Amniotic stem cell (primary cell): ENCODE results near the gene JPH3.

Experiments
- DNase-seq: peaks from one replicate; lab custom pipeline; 2025; lab: John Stamatoyannopoulos, UW

The JPH3 gene

DNA sequence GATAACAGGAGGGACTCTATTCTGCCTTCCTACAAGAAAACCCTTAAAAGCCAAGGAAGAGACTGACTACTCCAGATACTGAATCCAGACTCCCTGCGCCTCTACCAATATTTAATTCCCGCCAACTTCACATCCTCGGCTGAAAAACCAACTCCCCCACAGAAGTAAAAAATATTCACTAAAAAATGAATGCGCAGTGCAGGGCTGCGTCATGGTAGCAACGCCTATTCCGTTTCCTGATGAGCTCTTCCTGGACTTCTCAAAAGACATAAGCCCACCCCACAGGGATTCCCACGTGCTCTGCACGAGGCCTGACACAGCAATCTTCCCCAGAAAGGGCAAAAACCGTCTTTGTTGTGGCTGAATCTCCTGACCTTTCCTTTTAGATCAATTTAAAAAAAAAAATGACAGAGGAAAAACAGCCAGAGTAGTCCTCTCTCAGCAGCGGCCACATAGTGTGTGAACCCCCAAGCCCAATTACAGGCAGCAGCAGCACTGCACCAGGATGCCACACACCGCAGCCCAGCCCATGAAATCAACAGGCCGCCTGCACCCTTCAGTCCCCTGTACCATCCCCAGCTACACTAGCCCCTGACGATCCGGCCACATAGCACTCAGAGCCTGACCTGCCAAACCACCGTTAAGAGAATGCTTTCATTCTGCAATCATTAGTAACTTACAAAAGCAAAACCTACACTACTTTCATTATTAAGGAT lies 139.6 kb downstream of the JPH3 start:
- DNase-seq: no peak

DNA sequence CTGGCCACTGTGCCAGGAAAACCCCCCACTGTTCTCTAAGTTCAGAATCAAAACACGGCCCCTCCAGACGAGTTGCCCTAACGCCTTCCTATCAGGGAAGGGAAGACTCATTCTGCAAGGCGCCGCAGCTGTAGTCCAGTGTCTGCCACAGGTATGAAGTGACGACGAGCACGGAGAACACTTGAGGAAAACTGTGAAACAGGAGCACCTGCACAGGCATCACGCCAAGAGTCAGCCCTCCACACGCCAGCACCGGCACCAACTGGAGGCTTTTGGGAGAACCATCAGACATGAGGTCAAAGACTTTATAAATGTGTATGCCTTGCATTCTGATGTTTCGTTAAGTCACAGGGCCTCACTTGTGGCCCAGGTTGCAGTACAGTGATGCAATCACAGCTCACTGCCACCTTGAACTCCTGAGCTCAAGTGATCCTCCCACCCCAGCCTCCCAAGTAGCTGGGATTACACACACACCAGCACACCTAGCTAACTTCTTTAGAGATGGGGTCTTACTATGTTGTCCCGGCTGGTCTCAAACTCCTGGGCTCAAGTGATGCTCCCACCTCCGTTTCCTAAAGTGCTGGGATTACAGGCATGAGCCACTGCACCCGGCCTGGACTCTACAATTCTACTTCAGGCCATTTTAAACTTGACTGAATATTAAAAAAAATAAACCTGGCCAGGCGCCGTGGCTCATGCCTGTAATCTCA lies 140.6 kb downstream of the JPH3 start:
- DNase-seq: no peak

DNA sequence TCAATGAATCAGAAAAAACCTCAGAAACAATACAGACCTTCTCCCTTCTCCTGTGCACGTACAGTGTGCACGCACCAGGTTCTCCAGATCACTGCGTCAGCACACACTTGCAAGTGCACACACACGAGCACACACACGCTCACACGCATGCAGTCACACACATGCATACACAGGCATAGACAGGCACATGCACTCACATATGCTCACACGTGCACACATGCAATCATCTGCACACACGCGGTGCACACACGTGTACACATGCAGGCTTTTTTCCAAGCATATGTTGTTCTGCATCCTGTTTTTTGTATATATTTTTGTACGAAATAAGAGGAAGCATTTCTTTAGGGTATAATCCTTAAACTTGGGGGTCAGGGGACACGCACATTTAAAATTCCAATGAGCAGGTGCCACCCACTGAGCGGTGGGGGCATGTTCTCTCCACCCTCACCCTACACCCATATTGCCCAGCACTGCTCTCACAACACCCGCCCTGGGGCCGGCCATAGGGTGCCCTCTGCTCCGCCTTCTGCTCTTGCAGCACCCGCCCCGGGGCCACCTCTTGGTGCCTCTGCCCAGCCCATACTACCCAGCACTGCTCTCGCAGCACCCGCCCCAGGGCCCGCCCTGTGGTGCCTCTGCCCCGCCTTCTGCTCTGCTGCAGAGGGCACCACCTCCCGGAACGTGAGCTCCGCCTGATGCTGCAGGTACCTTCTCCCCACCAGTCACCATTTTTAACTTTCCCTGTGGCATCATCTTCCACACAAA lies 142.6 kb downstream of the JPH3 start:
- DNase-seq: no peak

DNA sequence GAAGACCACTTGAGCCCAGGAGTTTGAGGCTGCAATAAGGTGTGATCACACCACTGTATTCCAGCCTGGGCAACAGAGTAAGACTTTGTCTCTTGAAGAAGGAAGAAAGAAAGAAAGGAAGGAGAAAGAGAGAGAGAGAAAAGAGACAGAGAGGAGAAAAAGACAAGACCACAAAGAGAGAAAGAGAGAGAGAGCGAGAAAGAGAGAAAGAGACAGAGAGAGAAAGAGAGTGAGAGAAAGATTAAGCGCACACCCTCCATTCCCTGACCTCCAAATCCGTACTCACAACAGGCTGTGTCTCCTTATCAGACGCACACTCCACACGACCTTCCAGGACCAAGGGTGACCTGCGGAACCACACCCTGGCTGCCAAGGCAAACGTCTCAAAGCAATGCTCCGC lies 143.9 kb downstream of the JPH3 start:
- DNase-seq: no peak
